CD14-positive monocyte (primary cell): Measurements from ENCODE around the gene MINDY4B. TPM values are rescaled to one million over a fixed set of nuclear protein-coding genes. Genes with fewer than 3 reads are reported as not detected.

ENCODE experiments used
- DNase-seq, 3 donors: peaks; one replicate each; pipeline ENCODE4 v3.0.0-alpha.2; 2011 to 2022
- H2AFZ ChIP-seq: 2 replicates; pipeline ENCODE4 v1.6.0; 2012; ENCODE audit warnings: mild to moderate bottlenecking, low read depth, low read length, inconsistent platforms; ENCODE audit not compliant: insufficient read depth, poor library complexity, severe bottlenecking
- H3K27ac ChIP-seq, 2 donors: 1 replicate in 1 of 2; 2 replicates in 1 of 2; pipeline ENCODE4 v1.5.1; 2012 to 2013; ENCODE audit warnings: low read length in 2 of 2, control low read depth in 1 of 2, inconsistent platforms in 1 of 2, low read depth in 1 of 2, mild to moderate bottlenecking in 1 of 2
- H3K27me3 ChIP-seq, 2 donors: one replicate each; pipeline versions ENCODE4 v1.6.0 to v1.6.1; 2011 to 2013; ENCODE audit warnings: low read length in 2 of 2; ENCODE audit not compliant: control insufficient read depth in 2 of 2, insufficient read depth in 2 of 2
- H3K36me3 ChIP-seq, 2 donors: replicated peaks in 1 of 2; 1 replicate in 1 of 2; 2 replicates in 1 of 2; pipeline versions ENCODE4 v1.5.1 to v1.6.1; 2012 to 2013; ENCODE audit warnings: low read length in 2 of 2, control low read depth in 1 of 2, inconsistent platforms in 1 of 2, mild to moderate bottlenecking in 1 of 2; ENCODE audit not compliant: insufficient read depth in 2 of 2, control insufficient read depth in 1 of 2
- H3K4me1 ChIP-seq, 2 donors: 1 replicate in 1 of 2; 2 replicates in 1 of 2; pipeline versions ENCODE4 v1.5.1 to v1.6.1; 2012 to 2013; ENCODE audit warnings: low read length in 2 of 2, control low read depth in 1 of 2, inconsistent platforms in 1 of 2, mild to moderate bottlenecking in 1 of 2, moderate library complexity in 1 of 2; ENCODE audit not compliant: insufficient read depth in 2 of 2, control insufficient read depth in 1 of 2
- H3K4me2 ChIP-seq: replicated peaks from 2 replicates; pipeline ENCODE3; 2012; ENCODE audit warnings: low read length, moderate library complexity, mild to moderate bottlenecking; ENCODE audit not compliant: poor library complexity, severe bottlenecking; ENCODE audit errors: extremely low read depth
- H3K4me3 ChIP-seq, 3 experiments: fragments of 200-600 bp in 1 of 3; sonication (generic) in 1 of 3; replicated peaks in 1 of 3; 1 replicate in 2 of 3; 2 replicates in 1 of 3; pipeline ENCODE4 v1.5.1; 2011 to 2013; ENCODE audit warnings: low read length in 3 of 3, mild to moderate bottlenecking in 3 of 3, control low read depth in 2 of 3, low read depth in 2 of 3, inconsistent platforms in 1 of 3, moderate library complexity in 1 of 3
- H3K79me2 ChIP-seq: 2 replicates; pipeline ENCODE4 v1.6.0; 2012; ENCODE audit warnings: mild to moderate bottlenecking, control low read depth, inconsistent platforms, low read length, moderate library complexity; ENCODE audit not compliant: insufficient read depth
- H3K9ac ChIP-seq: 2 replicates; pipeline ENCODE4 v1.6.0; 2017; ENCODE audit warnings: low read length, mild to moderate bottlenecking; ENCODE audit not compliant: insufficient read depth, poor library complexity, severe bottlenecking
- H3K9me3 ChIP-seq, 2 donors: replicated peaks in 1 of 2; 1 replicate in 1 of 2; 2 replicates in 1 of 2; pipeline versions ENCODE4 v1.5.1 to v1.6.1; 2012 to 2013; ENCODE audit warnings: low read length in 2 of 2, control low read depth in 1 of 2; ENCODE audit not compliant: control insufficient read depth in 1 of 2, insufficient read depth in 1 of 2
- H4K20me1 ChIP-seq: 2 replicates; pipeline ENCODE4 v1.6.0; 2012; ENCODE audit warnings: mild to moderate bottlenecking, low read length, control low read depth, moderate library complexity; ENCODE audit not compliant: insufficient read depth
- H3K27ac Mint-ChIP-seq, 7 donors: one replicate each; pipeline ENCODE4 v1.8.0; 2020; ENCODE audit warnings: mild to moderate bottlenecking in 7 of 7, mixed read lengths in 7 of 7, moderate library complexity in 6 of 7, inconsistent platforms in 2 of 7
- H3K27me3 Mint-ChIP-seq, 3 donors: one replicate each; pipeline ENCODE4 v1.8.0; 2021 to 2022; ENCODE audit warnings: low read depth in 3 of 3, mild to moderate bottlenecking in 3 of 3, mixed read lengths in 3 of 3, moderate library complexity in 3 of 3, inconsistent platforms in 1 of 3
- H3K36me3 Mint-ChIP-seq, 2 donors: one replicate each; pipeline ENCODE4 v1.8.0; 2020; ENCODE audit warnings: mixed read lengths in 2 of 2, inconsistent platforms in 1 of 2, mild to moderate bottlenecking in 1 of 2
- H3K4me1 Mint-ChIP-seq: one replicate; pipeline ENCODE4 v1.8.0; 2020; ENCODE audit warnings: mild to moderate bottlenecking, mixed read lengths
- H3K4me3 Mint-ChIP-seq, 2 donors: one replicate each; pipeline ENCODE4 v1.8.0; 2020; ENCODE audit warnings: mild to moderate bottlenecking in 2 of 2, mixed read lengths in 2 of 2, moderate library complexity in 1 of 2
- H3K9me3 Mint-ChIP-seq, 7 donors: one replicate each; pipeline ENCODE4 v1.8.0; 2020 to 2022; ENCODE audit warnings: mixed read lengths in 7 of 7, mild to moderate bottlenecking in 6 of 7, moderate library complexity in 6 of 7, inconsistent platforms in 2 of 7
- CTCF ChIP-seq: fragments of 200-600 bp; IDR thresholded peaks from one replicate; pipeline ENCODE4 v1.8.0; 2022; ENCODE audit warnings: antibody characterized with exemption, mild to moderate bottlenecking
- WGBS: methylation state at CpG from one replicate; pipeline ENCODE4 v1.1.5; 2013; ENCODE audit warnings: missing lambda C conversion rate; ENCODE audit not compliant: insufficient coverage; 5-methylcytosine and 5-hydroxymethylcytosine counted together
- intact Hi-C, 2 donors: fragments of 100-400 bp; cut with micrococcal nuclease; formaldehyde crosslinking; loops; one replicate each; pipeline versions ENCODE4 v1.15.0 to v1.15.1; 2023
- polyA plus RNA-seq, 3 donors: library from polyadenylated mRNA; depleted of rRNA in 1 of 3; unstranded in 2 of 3; stranded (reverse) in 1 of 3; fragments of 300-500 nt in 2 of 3; fragments of >200 nt in 1 of 3; fragmentation: Illumina TruSeq in 2 of 3; gene quantifications; 1 replicate in 2 of 3; 2 replicates in 1 of 3; pipeline ENCODE4 v1.2.3, GENCODE V29; 2012 to 2021

The MINDY4B gene
- polyA plus RNA-seq, 3 donors = not detected

GRCh38 chr3:150890295-150890694 is 14.9 kb downstream of the MINDY4B start:
- DNase-seq = peak; percentile 75 to 90 (median 89)
- peak overlapping the region; percentile 59 for H3K9ac ChIP-seq
- peaks cover 0 to 9% (median 1%) of the 10 kb centered on the region in 3 donors for H3K27me3 Mint-ChIP-seq
- no peaks in the 10 kb centered on the region for H3K36me3 Mint-ChIP-seq
- no peaks in the 10 kb centered on the region for H3K27me3 ChIP-seq
- peak overlapping the region in 2 of 3 experiments; percentile 9 to 44 for H3K4me3 ChIP-seq
- 17% methylated on average over 1 of the region's 3 CpGs for WGBS
- peak overlapping the region; percentile 92 for H3K27ac ChIP-seq
- intact Hi-C loops = no loop called here
- H3K4me3 Mint-ChIP-seq = peak overlapping the region; percentile 39 to 51
- no peaks in the 10 kb centered on the region for H3K79me2 ChIP-seq
- H3K4me1 Mint-ChIP-seq = peaks cover 53% of the 10 kb centered on the region
- no peaks in the 10 kb centered on the region for H3K36me3 ChIP-seq
- peaks cover 0 to 6% (median 0%) of the 10 kb centered on the region in 7 donors for H3K9me3 Mint-ChIP-seq
- H4K20me1 ChIP-seq = no peaks in the 10 kb centered on the region
- H3K9me3 ChIP-seq = no peaks in the 10 kb centered on the region
- no peak for TF ChIP-seq CTCF
- peaks cover 42 to 55% of the 10 kb centered on the region in 2 donors for H3K4me1 ChIP-seq
- H3K27ac Mint-ChIP-seq = peak overlapping the region; percentile 92 to 99 (median 98)
- peak overlapping the region; percentile 51 for H2AFZ ChIP-seq
- peak overlapping the region; percentile 61 for H3K4me2 ChIP-seq

DNA sequence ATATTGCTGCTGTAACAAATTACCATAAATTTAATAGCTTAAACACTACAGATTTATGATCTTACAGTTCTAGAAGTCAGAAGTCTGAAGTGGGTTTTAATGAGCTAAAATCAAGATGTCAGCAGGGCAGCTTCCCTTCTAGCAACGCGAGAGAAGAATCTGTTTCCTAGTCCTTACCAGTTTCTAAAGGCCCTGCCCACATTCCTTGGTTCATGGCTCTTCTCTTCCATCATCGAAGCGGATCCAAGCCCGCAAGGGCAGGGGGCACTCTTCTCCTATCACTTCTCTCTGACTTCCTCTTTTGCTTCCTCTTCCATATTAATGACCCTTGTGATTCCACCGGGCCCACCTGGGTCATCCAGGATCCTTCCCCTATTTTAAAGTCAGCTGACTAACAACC is 16.1 kb downstream of the MINDY4B start:
- 7% methylated on average over 5 of the region's 6 CpGs for WGBS
- peak overlapping the region; percentile 40 to 41 for H3K4me3 Mint-ChIP-seq
- intact Hi-C loops = no loop called here
- H3K9me3 Mint-ChIP-seq = peaks cover 0 to 6% (median 0%) of the 10 kb centered on the region in 7 donors
- Histone ChIP-seq H3K4me3 (peak overlapping the region in 1 of 3 experiments; percentile 44), H3K27ac (peak overlapping the region; percentile 58 to 92), H3K9ac (peak overlapping the region; percentile 59), H3K27me3 (no peaks in the 10 kb centered on the region), H4K20me1 (no peaks in the 10 kb centered on the region), H3K36me3 (no peaks in the 10 kb centered on the region), H3K9me3 (no peaks in the 10 kb centered on the region), H2AFZ (no peak overlapping the region), H3K4me1 (peaks cover 42 to 55% of the 10 kb centered on the region in 2 donors), H3K4me2 (peak overlapping the region; percentile 61), H3K79me2 (no peaks in the 10 kb centered on the region)
- peaks cover 0 to 9% (median 1%) of the 10 kb centered on the region in 3 donors for H3K27me3 Mint-ChIP-seq
- no peaks in the 10 kb centered on the region for H3K36me3 Mint-ChIP-seq
- DNase-seq = peak; percentile 42 to 82 (median 67)
- peak overlapping the region; percentile 92 to 99 (median 98) for H3K27ac Mint-ChIP-seq
- H3K4me1 Mint-ChIP-seq = peaks cover 49% of the 10 kb centered on the region
- no peak for TF ChIP-seq CTCF
